GM18861 (cell line): Measurements from ENCODE around the gene RNF215.

Source experiments
- ATAC-seq: cut with Tn5 transposase; IDR thresholded peaks from one replicate; pipeline ENCODE4 v1.9.1; 2021; ENCODE audit not compliant: unreplicated experiment

RNF215 gene

GRCh38 chr22:30334646-30335045, 52.6 kb downstream of the RNF215 start:
- no peak for ATAC-seq

- ATAC-seq: no peak
These were observed 53.5 kb downstream of the RNF215 start for GRCh38 chr22:30333707-30334087.

GRCh38 chr22:30332994-30333706, 54.1 kb downstream of the RNF215 start:
- ATAC-seq: no peak

- ATAC-seq: no peak
These were observed 54.7 kb downstream of the RNF215 start for GRCh38 chr22:30332551-30332950.
